Astrocyte of the spinal cord (primary cell): ENCODE results near the gene R3HDM1.

Experiments used
- DNase-seq: peaks from one replicate; pipeline ENCODE4 v3.0.0; 2011; ENCODE audit warnings: low read depth, low spot score
- H3K4me3 ChIP-seq: 2 replicates; pipeline ENCODE4 v1.5.1; 2011; ENCODE audit warnings: low read depth, mild to moderate bottlenecking, low read length, moderate library complexity
- in situ Hi-C: cut with HindIII; loops from 2 replicates; pipeline ENCODE4 v1.10.0; 2017; ENCODE audit warnings: low sequenced_read_pairs
- TF ChIP-seq, protein P1 (sequence below): IDR thresholded peaks from 2 replicates; pipeline ENCODE4 v1.5.1; 2012; ENCODE audit warnings: low read depth, mild to moderate bottlenecking, low read length, inconsistent platforms

R3HDM1 gene

GRCh38 chr2:135742325-135742757, 211.1 kb downstream of the R3HDM1 start:
- peak; percentile 69 for DNase-seq
- in situ Hi-C loops = no loop called here
- TF ChIP-seq, protein P1, sequence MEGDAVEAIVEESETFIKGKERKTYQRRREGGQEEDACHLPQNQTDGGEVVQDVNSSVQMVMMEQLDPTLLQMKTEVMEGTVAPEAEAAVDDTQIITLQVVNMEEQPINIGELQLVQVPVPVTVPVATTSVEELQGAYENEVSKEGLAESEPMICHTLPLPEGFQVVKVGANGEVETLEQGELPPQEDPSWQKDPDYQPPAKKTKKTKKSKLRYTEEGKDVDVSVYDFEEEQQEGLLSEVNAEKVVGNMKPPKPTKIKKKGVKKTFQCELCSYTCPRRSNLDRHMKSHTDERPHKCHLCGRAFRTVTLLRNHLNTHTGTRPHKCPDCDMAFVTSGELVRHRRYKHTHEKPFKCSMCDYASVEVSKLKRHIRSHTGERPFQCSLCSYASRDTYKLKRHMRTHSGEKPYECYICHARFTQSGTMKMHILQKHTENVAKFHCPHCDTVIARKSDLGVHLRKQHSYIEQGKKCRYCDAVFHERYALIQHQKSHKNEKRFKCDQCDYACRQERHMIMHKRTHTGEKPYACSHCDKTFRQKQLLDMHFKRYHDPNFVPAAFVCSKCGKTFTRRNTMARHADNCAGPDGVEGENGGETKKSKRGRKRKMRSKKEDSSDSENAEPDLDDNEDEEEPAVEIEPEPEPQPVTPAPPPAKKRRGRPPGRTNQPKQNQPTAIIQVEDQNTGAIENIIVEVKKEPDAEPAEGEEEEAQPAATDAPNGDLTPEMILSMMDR = no peak
- peak overlapping the region; percentile 89 for H3K4me3 ChIP-seq

GRCh38 chr2:135743860-135744259, 212.6 kb downstream of the R3HDM1 start:
- peak; percentile 8 for DNase-seq
- peak overlapping the region; percentile 89 for H3K4me3 ChIP-seq

GRCh38 chr2:135744760-135745314, 213.6 kb downstream of the R3HDM1 start:
- TF ChIP-seq, protein P1 = peak; percentile 18
- no peak overlapping the region for H3K4me3 ChIP-seq
- in situ Hi-C loops = no loop called here
- DNase-seq = peak; percentile 13

More at GRCh38 chr2:135743860-135744259, 212.6 kb downstream of the R3HDM1 start:
- TF ChIP-seq, protein P1 = no peak
- in situ Hi-C loops = no loop called here

- TF ChIP-seq, protein P1 = no peak
- peak; percentile 82 for DNase-seq
- H3K4me3 ChIP-seq = no peak overlapping the region
- in situ Hi-C loops = no loop called here
Measured at GRCh38 chr2:135745545-135745944, 214.3 kb downstream of the R3HDM1 start.

- no peak for DNase-seq
- in situ Hi-C loops = no loop called here
- TF ChIP-seq, protein P1 = no peak
- H3K4me3 ChIP-seq = no peak overlapping the region
Measured at GRCh38 chr2:135755573-135755972, 224.3 kb downstream of the R3HDM1 start.

DNA sequence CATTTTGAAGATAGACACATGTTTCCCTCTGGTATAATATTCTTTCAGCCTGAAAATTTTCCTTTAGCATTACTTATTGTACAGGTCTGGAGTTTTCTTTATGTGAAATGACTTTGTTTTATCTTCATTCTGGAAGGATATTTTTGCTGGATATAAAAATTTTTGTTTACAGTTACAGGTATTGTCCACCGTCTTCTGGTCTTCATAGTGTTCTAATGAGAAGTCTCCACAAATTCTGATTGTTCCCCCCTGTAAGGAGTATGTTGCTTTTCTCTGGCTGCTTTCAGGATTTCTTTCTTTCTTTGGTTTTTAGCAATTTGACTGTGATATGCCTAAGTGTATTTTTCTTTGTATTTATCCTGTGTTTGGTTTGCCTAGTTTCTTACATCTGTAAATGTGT, 225.4 kb downstream of the R3HDM1 start:
- TF ChIP-seq, protein P1 = no peak
- no peak for DNase-seq
- in situ Hi-C loops = no loop called here
- H3K4me3 ChIP-seq = no peak overlapping the region
